CD14-positive monocyte (primary cell): Measurements from ENCODE around the gene LRP1. TPM values are rescaled to one million over a fixed set of nuclear protein-coding genes. Genes with fewer than 3 reads are reported as not detected.

Experiments used
- DNase-seq, 3 donors: peaks; one replicate each; pipeline ENCODE4 v3.0.0-alpha.2; 2011 to 2022
- H2AFZ ChIP-seq: 2 replicates; pipeline ENCODE4 v1.6.0; 2012; ENCODE audit warnings: mild to moderate bottlenecking, low read depth, low read length, inconsistent platforms; ENCODE audit not compliant: insufficient read depth, poor library complexity, severe bottlenecking
- H3K27ac ChIP-seq, 2 donors: 1 replicate in 1 of 2; 2 replicates in 1 of 2; pipeline ENCODE4 v1.5.1; 2012 to 2013; ENCODE audit warnings: low read length in 2 of 2, control low read depth in 1 of 2, inconsistent platforms in 1 of 2, low read depth in 1 of 2, mild to moderate bottlenecking in 1 of 2
- H3K27me3 ChIP-seq, 2 donors: one replicate each; pipeline versions ENCODE4 v1.6.0 to v1.6.1; 2011 to 2013; ENCODE audit warnings: low read length in 2 of 2; ENCODE audit not compliant: control insufficient read depth in 2 of 2, insufficient read depth in 2 of 2
- H3K36me3 ChIP-seq, 2 donors: replicated peaks in 1 of 2; 1 replicate in 1 of 2; 2 replicates in 1 of 2; pipeline versions ENCODE4 v1.5.1 to v1.6.1; 2012 to 2013; ENCODE audit warnings: low read length in 2 of 2, control low read depth in 1 of 2, inconsistent platforms in 1 of 2, mild to moderate bottlenecking in 1 of 2; ENCODE audit not compliant: insufficient read depth in 2 of 2, control insufficient read depth in 1 of 2
- H3K4me1 ChIP-seq, 2 donors: 1 replicate in 1 of 2; 2 replicates in 1 of 2; pipeline versions ENCODE4 v1.5.1 to v1.6.1; 2012 to 2013; ENCODE audit warnings: low read length in 2 of 2, control low read depth in 1 of 2, inconsistent platforms in 1 of 2, mild to moderate bottlenecking in 1 of 2, moderate library complexity in 1 of 2; ENCODE audit not compliant: insufficient read depth in 2 of 2, control insufficient read depth in 1 of 2
- H3K4me2 ChIP-seq: replicated peaks from 2 replicates; pipeline ENCODE3; 2012; ENCODE audit warnings: low read length, moderate library complexity, mild to moderate bottlenecking; ENCODE audit not compliant: poor library complexity, severe bottlenecking; ENCODE audit errors: extremely low read depth
- H3K4me3 ChIP-seq, 3 experiments: fragments of 200-600 bp in 1 of 3; sonication (generic) in 1 of 3; replicated peaks in 1 of 3; 1 replicate in 2 of 3; 2 replicates in 1 of 3; pipeline ENCODE4 v1.5.1; 2011 to 2013; ENCODE audit warnings: low read length in 3 of 3, mild to moderate bottlenecking in 3 of 3, control low read depth in 2 of 3, low read depth in 2 of 3, inconsistent platforms in 1 of 3, moderate library complexity in 1 of 3
- H3K79me2 ChIP-seq: 2 replicates; pipeline ENCODE4 v1.6.0; 2012; ENCODE audit warnings: mild to moderate bottlenecking, control low read depth, inconsistent platforms, low read length, moderate library complexity; ENCODE audit not compliant: insufficient read depth
- H3K9ac ChIP-seq: 2 replicates; pipeline ENCODE4 v1.6.0; 2017; ENCODE audit warnings: low read length, mild to moderate bottlenecking; ENCODE audit not compliant: insufficient read depth, poor library complexity, severe bottlenecking
- H3K9me3 ChIP-seq, 2 donors: replicated peaks in 1 of 2; 1 replicate in 1 of 2; 2 replicates in 1 of 2; pipeline versions ENCODE4 v1.5.1 to v1.6.1; 2012 to 2013; ENCODE audit warnings: low read length in 2 of 2, control low read depth in 1 of 2; ENCODE audit not compliant: control insufficient read depth in 1 of 2, insufficient read depth in 1 of 2
- H4K20me1 ChIP-seq: 2 replicates; pipeline ENCODE4 v1.6.0; 2012; ENCODE audit warnings: mild to moderate bottlenecking, low read length, control low read depth, moderate library complexity; ENCODE audit not compliant: insufficient read depth
- H3K27ac Mint-ChIP-seq, 7 donors: one replicate each; pipeline ENCODE4 v1.8.0; 2020; ENCODE audit warnings: mild to moderate bottlenecking in 7 of 7, mixed read lengths in 7 of 7, moderate library complexity in 6 of 7, inconsistent platforms in 2 of 7
- H3K27me3 Mint-ChIP-seq, 3 donors: one replicate each; pipeline ENCODE4 v1.8.0; 2021 to 2022; ENCODE audit warnings: low read depth in 3 of 3, mild to moderate bottlenecking in 3 of 3, mixed read lengths in 3 of 3, moderate library complexity in 3 of 3, inconsistent platforms in 1 of 3
- H3K36me3 Mint-ChIP-seq, 2 donors: one replicate each; pipeline ENCODE4 v1.8.0; 2020; ENCODE audit warnings: mixed read lengths in 2 of 2, inconsistent platforms in 1 of 2, mild to moderate bottlenecking in 1 of 2
- H3K4me1 Mint-ChIP-seq: one replicate; pipeline ENCODE4 v1.8.0; 2020; ENCODE audit warnings: mild to moderate bottlenecking, mixed read lengths
- H3K4me3 Mint-ChIP-seq, 2 donors: one replicate each; pipeline ENCODE4 v1.8.0; 2020; ENCODE audit warnings: mild to moderate bottlenecking in 2 of 2, mixed read lengths in 2 of 2, moderate library complexity in 1 of 2
- H3K9me3 Mint-ChIP-seq, 7 donors: one replicate each; pipeline ENCODE4 v1.8.0; 2020 to 2022; ENCODE audit warnings: mixed read lengths in 7 of 7, mild to moderate bottlenecking in 6 of 7, moderate library complexity in 6 of 7, inconsistent platforms in 2 of 7
- CTCF ChIP-seq: fragments of 200-600 bp; IDR thresholded peaks from one replicate; pipeline ENCODE4 v1.8.0; 2022; ENCODE audit warnings: antibody characterized with exemption, mild to moderate bottlenecking
- WGBS: methylation state at CpG from one replicate; pipeline ENCODE4 v1.1.5; 2013; ENCODE audit warnings: missing lambda C conversion rate; ENCODE audit not compliant: insufficient coverage; 5-methylcytosine and 5-hydroxymethylcytosine counted together
- intact Hi-C, 2 donors: fragments of 100-400 bp; cut with micrococcal nuclease; formaldehyde crosslinking; loops; one replicate each; pipeline versions ENCODE4 v1.15.0 to v1.15.1; 2023
- polyA plus RNA-seq, 3 donors: library from polyadenylated mRNA; depleted of rRNA in 1 of 3; unstranded in 2 of 3; stranded (reverse) in 1 of 3; fragments of 300-500 nt in 2 of 3; fragments of >200 nt in 1 of 3; fragmentation: Illumina TruSeq in 2 of 3; gene quantifications; 1 replicate in 2 of 3; 2 replicates in 1 of 3; pipeline ENCODE4 v1.2.3, GENCODE V29; 2012 to 2021

Gene LRP1
- polyA plus RNA-seq, 3 donors = 5.5 to 246 (median 10.5) TPM

DNA sequence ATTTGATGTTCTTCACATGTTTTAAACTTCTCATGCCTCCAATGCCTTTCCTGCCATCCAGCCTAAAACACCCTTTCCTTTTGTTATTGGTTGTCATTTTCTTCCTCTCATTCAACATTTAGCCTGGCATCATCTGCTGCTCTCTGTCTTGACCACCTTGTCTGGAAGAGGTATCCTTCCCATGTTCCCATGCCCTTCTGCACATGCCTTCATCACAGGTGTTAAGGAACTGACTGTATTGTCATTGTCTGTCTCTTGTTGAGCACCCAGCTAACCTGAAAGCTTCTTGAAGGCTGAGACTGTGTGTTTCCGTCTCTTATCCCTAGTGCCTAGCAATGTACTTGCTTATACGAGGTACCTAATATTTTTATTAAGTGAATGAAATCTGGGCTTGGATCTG lies 4.5 kb upstream of the LRP1 start:
- H3K9ac ChIP-seq = no peak overlapping the region
- no peak for DNase-seq
- no peaks in the 10 kb centered on the region for H3K36me3 ChIP-seq
- no peak overlapping the region for H3K4me3 ChIP-seq
- intact Hi-C loops = loop anchor here (1.0 to 5.0 kb wide), 2 partner anchors 48 to 52 kb away; no protein-coding TSS in a partner anchor
- peaks cover 0 to 3% of the 10 kb centered on the region in 2 donors for H3K9me3 ChIP-seq
- Mint-ChIP-seq H3K4me1 (peaks cover 21% of the 10 kb centered on the region), H3K27ac (no peak overlapping the region), H3K9me3 (peaks cover 0 to 8% (median 3%) of the 10 kb centered on the region in 7 donors), H3K36me3 (peaks cover 0 to 1% of the 10 kb centered on the region in 2 donors), H3K27me3 (peaks cover 5 to 28% (median 24%) of the 10 kb centered on the region in 3 donors), H3K4me3 (no peak overlapping the region)
- TF ChIP-seq CTCF = no peak
- H3K4me2 ChIP-seq = no peak overlapping the region
- H3K27me3 ChIP-seq = peaks cover 0 to 16% of the 10 kb centered on the region in 2 donors
- no CpG with 5 or more reads among the region's 2 CpGs for WGBS
- H3K79me2 ChIP-seq = peaks cover 3% of the 10 kb centered on the region
- H3K27ac ChIP-seq = no peak overlapping the region
- peaks cover 18 to 27% of the 10 kb centered on the region in 2 donors for H3K4me1 ChIP-seq
- no peaks in the 10 kb centered on the region for H4K20me1 ChIP-seq
- H2AFZ ChIP-seq = no peak overlapping the region

GRCh38 chr12:57124261-57124877 lies 3.9 kb upstream of the LRP1 start:
- Histone ChIP-seq H3K36me3 (no peaks in the 10 kb centered on the region), H3K79me2 (peaks cover 9% of the 10 kb centered on the region), H3K9ac (no peak overlapping the region), H3K4me3 (no peak overlapping the region), H2AFZ (no peak overlapping the region), H3K4me1 (peaks cover 13 to 21% of the 10 kb centered on the region in 2 donors), H3K9me3 (peaks cover 0 to 3% of the 10 kb centered on the region in 2 donors), H3K27me3 (peaks cover 0 to 16% of the 10 kb centered on the region in 2 donors), H4K20me1 (no peaks in the 10 kb centered on the region), H3K27ac (no peak overlapping the region), H3K4me2 (no peak overlapping the region)
- peaks cover 5 to 28% (median 24%) of the 10 kb centered on the region in 3 donors for H3K27me3 Mint-ChIP-seq
- DNase-seq = peak; percentile 71 to 81 (median 78)
- TF ChIP-seq CTCF = peak; percentile 96
- intact Hi-C loops = loop anchor here (1.0 to 5.0 kb wide), 2 partner anchors 48 to 52 kb away; no protein-coding TSS in a partner anchor
- peaks cover 0 to 1% of the 10 kb centered on the region in 2 donors for H3K36me3 Mint-ChIP-seq
- H3K4me3 Mint-ChIP-seq = peak overlapping the region; percentile 34 to 54
- peaks cover 16% of the 10 kb centered on the region for H3K4me1 Mint-ChIP-seq
- H3K9me3 Mint-ChIP-seq = peaks cover 0 to 8% (median 3%) of the 10 kb centered on the region in 7 donors
- peak overlapping the region in 1 of 7 donors; percentile 48 for H3K27ac Mint-ChIP-seq
- WGBS = 5% methylated on average over 9 of the region's 10 CpGs
